Panc1 (cell line): ENCODE data around the gene FAM204A.

ENCODE experiments used
- POLR2AphosphoS5 ChIP-seq: IDR thresholded peaks from 2 replicates; pipeline ENCODE4 v1.6.1; 2012; ENCODE audit warnings: mild to moderate bottlenecking, low read depth, low read length, moderate library complexity
- SIN3A ChIP-seq: IDR thresholded peaks from 2 replicates; pipeline ENCODE4 v1.6.1; 2012; ENCODE audit warnings: low read depth, mild to moderate bottlenecking, low read length, moderate library complexity, borderline replicate concordance; ENCODE audit not compliant: insufficient read depth
- TF ChIP-seq, protein P1 (sequence below): fragments of 450-650 bp; IDR thresholded peaks from 2 replicates; pipeline ENCODE4 v1.5.1; 2017; ENCODE audit warnings: mild to moderate bottlenecking
- TF ChIP-seq, protein P2 (sequence below), 2 experiments: IDR thresholded peaks; 2 replicates each; pipeline ENCODE4 v1.6.1; 2011 to 2012; ENCODE audit warnings: low read depth in 2 of 2, control low read depth in 1 of 2, low read length in 1 of 2, mild to moderate bottlenecking in 1 of 2, moderate library complexity in 1 of 2; ENCODE audit not compliant: insufficient read depth in 1 of 2

DNA sequence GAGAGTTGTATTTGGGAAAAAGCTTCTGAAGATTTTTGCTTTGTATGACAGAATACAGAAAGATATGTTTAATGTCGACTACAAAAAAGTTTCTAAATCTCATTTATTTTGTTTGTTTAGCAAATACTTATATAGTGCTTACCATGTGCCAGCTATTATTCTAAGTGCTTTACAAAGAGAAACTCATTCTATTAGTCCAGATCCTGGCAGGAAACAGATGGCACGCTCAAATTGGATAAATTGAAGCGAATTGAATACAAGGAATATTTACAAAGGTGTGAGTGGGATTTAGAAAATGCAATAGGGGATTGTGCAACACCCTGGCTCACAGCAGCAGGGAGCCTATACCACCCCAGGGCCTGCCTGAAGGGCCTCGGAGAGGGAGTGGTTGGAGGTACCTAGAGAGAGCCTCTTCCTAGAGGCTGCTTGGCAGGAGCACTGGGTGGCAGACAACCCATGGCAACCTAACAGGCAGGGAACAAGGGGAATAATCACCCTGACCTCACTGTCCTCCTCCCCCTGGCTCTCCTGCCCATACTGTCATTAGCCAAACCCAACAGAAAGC is 27.6 kb upstream of the FAM204A start:
- TF ChIP-seq, protein P1, sequence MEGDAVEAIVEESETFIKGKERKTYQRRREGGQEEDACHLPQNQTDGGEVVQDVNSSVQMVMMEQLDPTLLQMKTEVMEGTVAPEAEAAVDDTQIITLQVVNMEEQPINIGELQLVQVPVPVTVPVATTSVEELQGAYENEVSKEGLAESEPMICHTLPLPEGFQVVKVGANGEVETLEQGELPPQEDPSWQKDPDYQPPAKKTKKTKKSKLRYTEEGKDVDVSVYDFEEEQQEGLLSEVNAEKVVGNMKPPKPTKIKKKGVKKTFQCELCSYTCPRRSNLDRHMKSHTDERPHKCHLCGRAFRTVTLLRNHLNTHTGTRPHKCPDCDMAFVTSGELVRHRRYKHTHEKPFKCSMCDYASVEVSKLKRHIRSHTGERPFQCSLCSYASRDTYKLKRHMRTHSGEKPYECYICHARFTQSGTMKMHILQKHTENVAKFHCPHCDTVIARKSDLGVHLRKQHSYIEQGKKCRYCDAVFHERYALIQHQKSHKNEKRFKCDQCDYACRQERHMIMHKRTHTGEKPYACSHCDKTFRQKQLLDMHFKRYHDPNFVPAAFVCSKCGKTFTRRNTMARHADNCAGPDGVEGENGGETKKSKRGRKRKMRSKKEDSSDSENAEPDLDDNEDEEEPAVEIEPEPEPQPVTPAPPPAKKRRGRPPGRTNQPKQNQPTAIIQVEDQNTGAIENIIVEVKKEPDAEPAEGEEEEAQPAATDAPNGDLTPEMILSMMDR = no peak
- TF ChIP-seq, protein P2, sequence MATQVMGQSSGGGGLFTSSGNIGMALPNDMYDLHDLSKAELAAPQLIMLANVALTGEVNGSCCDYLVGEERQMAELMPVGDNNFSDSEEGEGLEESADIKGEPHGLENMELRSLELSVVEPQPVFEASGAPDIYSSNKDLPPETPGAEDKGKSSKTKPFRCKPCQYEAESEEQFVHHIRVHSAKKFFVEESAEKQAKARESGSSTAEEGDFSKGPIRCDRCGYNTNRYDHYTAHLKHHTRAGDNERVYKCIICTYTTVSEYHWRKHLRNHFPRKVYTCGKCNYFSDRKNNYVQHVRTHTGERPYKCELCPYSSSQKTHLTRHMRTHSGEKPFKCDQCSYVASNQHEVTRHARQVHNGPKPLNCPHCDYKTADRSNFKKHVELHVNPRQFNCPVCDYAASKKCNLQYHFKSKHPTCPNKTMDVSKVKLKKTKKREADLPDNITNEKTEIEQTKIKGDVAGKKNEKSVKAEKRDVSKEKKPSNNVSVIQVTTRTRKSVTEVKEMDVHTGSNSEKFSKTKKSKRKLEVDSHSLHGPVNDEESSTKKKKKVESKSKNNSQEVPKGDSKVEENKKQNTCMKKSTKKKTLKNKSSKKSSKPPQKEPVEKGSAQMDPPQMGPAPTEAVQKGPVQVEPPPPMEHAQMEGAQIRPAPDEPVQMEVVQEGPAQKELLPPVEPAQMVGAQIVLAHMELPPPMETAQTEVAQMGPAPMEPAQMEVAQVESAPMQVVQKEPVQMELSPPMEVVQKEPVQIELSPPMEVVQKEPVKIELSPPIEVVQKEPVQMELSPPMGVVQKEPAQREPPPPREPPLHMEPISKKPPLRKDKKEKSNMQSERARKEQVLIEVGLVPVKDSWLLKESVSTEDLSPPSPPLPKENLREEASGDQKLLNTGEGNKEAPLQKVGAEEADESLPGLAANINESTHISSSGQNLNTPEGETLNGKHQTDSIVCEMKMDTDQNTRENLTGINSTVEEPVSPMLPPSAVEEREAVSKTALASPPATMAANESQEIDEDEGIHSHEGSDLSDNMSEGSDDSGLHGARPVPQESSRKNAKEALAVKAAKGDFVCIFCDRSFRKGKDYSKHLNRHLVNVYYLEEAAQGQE (IDR thresholded peaks at IDR 0.05; ENCODE audit: insufficient read depth in 1 of 2, low read depth in 2 of 2, low read length in 1 of 2) = no peak
- TF ChIP-seq POLR2AphosphoS5 = no peak
- no peak for TF ChIP-seq SIN3A
